K562 (cell line): ENCODE results near the gene ATP2A3. TPM values are rescaled to one million over a fixed set of nuclear protein-coding genes. Genes with fewer than 3 reads are reported as not detected.

Source experiments
- ATF1 ChIP-seq, 2 experiments: fragments of 450-650 bp in 1 of 2; IDR thresholded peaks; 2 replicates each; pipeline ENCODE4 v1.6.1; 2016; ENCODE audit warnings: missing compliant biosample characterization in 1 of 2, missing genetic modification characterization in 1 of 2
- BRD4 ChIP-seq: fragments of 200-600 bp; sonication (generic); IDR thresholded peaks from 2 replicates; pipeline ENCODE4 v1.6.1; 2017; ENCODE audit warnings: inconsistent platforms
- BRD9 ChIP-seq: fragments of 450-650 bp; IDR thresholded peaks from 2 replicates; pipeline ENCODE4 v1.6.1; 2018; ENCODE audit warnings: low read depth; ENCODE audit not compliant: partially characterized antibody
- CBFA2T3 ChIP-seq: fragments of 450-650 bp; IDR thresholded peaks from 2 replicates; pipeline ENCODE4 v1.6.1; 2017
- CTBP1 ChIP-seq: fragments of 450-650 bp; IDR thresholded peaks from 2 replicates; pipeline ENCODE4 v1.6.1; 2016; ENCODE audit warnings: borderline replicate concordance
- FOXK2 ChIP-seq, 2 experiments: fragments of 450-650 bp; IDR thresholded peaks in 1 of 2; conservative IDR thresholded peaks in 1 of 2; 2 replicates each; pipeline ENCODE4 v1.6.1; 2016; ENCODE audit warnings: low read depth in 2 of 2, mild to moderate bottlenecking in 1 of 2
- HDAC1 ChIP-seq, 2 experiments: fragments of 450-650 bp; IDR thresholded peaks; 2 replicates each; pipeline ENCODE4 v1.6.1; 2016 to 2017; ENCODE audit warnings: inconsistent platforms in 1 of 2, mild to moderate bottlenecking in 1 of 2, moderate library complexity in 1 of 2
- JUNB ChIP-seq: fragments of 450-650 bp; formaldehyde crosslinking; conservative IDR thresholded peaks from 2 replicates; pipeline ENCODE4 v1.4.0; 2020; ENCODE audit warnings: mild to moderate bottlenecking
- NEUROD1 ChIP-seq: fragments of 150-350 bp; IDR thresholded peaks from 2 replicates; pipeline ENCODE4 v1.6.1; 2014; ENCODE audit warnings: borderline replicate concordance, low read length, low read depth; ENCODE audit not compliant: partially characterized antibody
- SMARCE1 ChIP-seq: fragments of 450-650 bp; IDR thresholded peaks from 2 replicates; pipeline ENCODE4 v1.7.1; 2016; ENCODE audit warnings: mild to moderate bottlenecking
- SPI1 ChIP-seq: IDR thresholded peaks from 2 replicates; pipeline ENCODE4 v1.6.1; 2011; ENCODE audit warnings: low read depth, low read length, control low read depth, borderline replicate concordance
- TCF3 ChIP-seq: sonication (generic); formaldehyde crosslinking; IDR thresholded peaks from 2 replicates; pipeline ENCODE4 v1.4.0; 2020; ENCODE audit warnings: mild to moderate bottlenecking, missing genetic modification reagents
- ZFX ChIP-seq: sonication (generic); formaldehyde crosslinking; IDR thresholded peaks from 2 replicates; pipeline ENCODE4 v1.8.0; 2022; ENCODE audit warnings: mild to moderate bottlenecking, missing genetic modification reagents, moderate library complexity
- ZNF175 ChIP-seq: fragments of 200-800 bp; sonication (Bioruptor generic); IDR thresholded peaks from 2 replicates; pipeline ENCODE4 v1.6.1; 2016; ENCODE audit warnings: low read depth, mild to moderate bottlenecking, missing genetic modification characterization, missing compliant biosample characterization
- ZNF197 ChIP-seq: fragments of 200-800 bp; sonication (Bioruptor generic); IDR thresholded peaks from 2 replicates; pipeline ENCODE4 v1.6.1; 2016; ENCODE audit warnings: low read depth, missing genetic modification characterization, missing compliant biosample characterization
- polyA plus RNA-seq, 8 experiments: library from polyadenylated mRNA; depleted of rRNA in 4 of 8; stranded (reverse) in 5 of 8; unstranded in 3 of 8; fragments of >200 nt; fragmentation: Nextera tagmentation in 2 of 8; fragmentation: Illumina TruSeq in 1 of 8; extraction: Ambion mirVana in 2 of 8; extraction: Trizol in 1 of 8; gene quantifications; 2 replicates each; pipeline versions ENCODE4 v1.2.1 to v1.2.3, GENCODE V29; 2011 to 2014; ENCODE audit warnings: inconsistent platforms in 1 of 8, missing spikeins in 1 of 8
- total RNA-seq, 7 experiments: library from RNA; depleted of rRNA in 6 of 7; stranded (reverse); fragments of >200 nt in 6 of 7; fragmentation: Illumina TruSeq in 2 of 7; extraction: Trizol in 2 of 7; gene quantifications; 2 replicates each; pipeline versions ENCODE4 v1.2.1 to v1.2.3, GENCODE V29; 2011 to 2021; ENCODE audit warnings: low replicate concordance in 1 of 7
- TF ChIP-seq, protein P1 (sequence below), 2 experiments: fragments of 250-450 bp in 1 of 2; fragments of 450-650 bp in 1 of 2; sonication (Bioruptor Pico) in 1 of 2; IDR thresholded peaks; 2 replicates each; pipeline versions ENCODE4 v1.6.1 to v1.8.0; 2016 to 2021; ENCODE audit warnings: mild to moderate bottlenecking in 2 of 2, moderate library complexity in 2 of 2, missing compliant biosample characterization in 1 of 2, missing genetic modification characterization in 1 of 2
- TF ChIP-seq, protein P2 (sequence below): fragments of 200-800 bp; sonication (Bioruptor generic); IDR thresholded peaks from 2 replicates; pipeline ENCODE4 v1.6.1; 2017; ENCODE audit warnings: missing genetic modification characterization, missing compliant biosample characterization

ATP2A3 gene
- total and polyA plus RNA-seq, 9 of the 15 experiments (the other 6 are each of a cell fraction or from before 2014, with no cell fraction given) = 0.65 to 103 (median 31.3) TPM

DNA sequence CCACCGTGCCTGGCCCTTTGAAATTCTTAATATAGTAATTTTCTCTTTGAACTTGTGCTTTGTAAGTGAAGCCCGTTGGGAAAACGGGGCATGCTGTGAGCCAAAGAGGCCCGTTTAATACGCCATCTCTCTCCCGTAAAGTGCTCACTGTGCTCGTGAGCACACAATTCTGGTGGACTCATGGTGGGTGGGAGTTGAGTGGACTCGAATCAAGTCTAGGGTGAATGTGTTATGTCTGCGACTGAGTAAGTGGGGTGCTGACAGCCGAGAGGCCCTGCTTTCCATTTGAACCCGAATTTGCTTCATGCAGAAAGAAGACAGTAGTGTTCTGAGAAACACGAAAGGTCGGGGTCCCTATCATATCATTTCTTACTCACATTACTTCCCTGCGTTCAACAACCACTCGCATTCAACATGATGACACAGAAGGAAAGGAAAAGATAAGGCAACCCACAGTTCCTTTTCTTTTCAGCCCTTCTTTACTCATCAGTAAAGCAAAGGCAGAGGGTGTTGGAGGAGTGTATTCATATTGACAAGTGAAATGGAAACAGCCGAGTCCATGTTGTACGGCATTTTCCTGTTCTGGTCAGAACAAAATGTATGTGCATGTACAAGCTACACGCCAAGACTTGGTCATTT is 4.8 kb upstream of the ATP2A3 start (continued):
- TF ChIP-seq TCF3 (peak; percentile 64; the same call in 1 of the 2 replicates), HDAC1 (IDR thresholded peaks at IDR 0.05) (peak in 1 of 2 experiments; percentile 61; a peak in 1 of 4 replicates), BRD9 (peak; percentile 86), ZNF197 (CRISPR knock-in tag) (0 out of 2 replicates have a peak, but pooled peaks have one; percentile 54), ZFX (CRISPR knock-in tag) (peak; percentile 14; the same call in 1 of the 2 replicates), ZNF175 (CRISPR knock-in tag) (peak; percentile 40; the same call in 1 of the 2 replicates), ATF1 (CRISPR knock-in tag; IDR thresholded peaks at IDR 0.05) (no peak), ATF1 (tag; IDR thresholded peaks at IDR 0.05) (peak; percentile 44; the same call in 1 of the 2 replicates), CBFA2T3 (peak; percentile 83), BRD4 (peak; percentile 48; the same call in 1 of the 2 replicates), JUNB (CRISPR knock-in tag) (no peak), FOXK2 (conservative IDR thresholded peaks at IDR 0.05 in 1 of 2, IDR thresholded peaks at IDR 0.05 in 1 of 2; ENCODE audit: low read depth in 2 of 2) (peak; percentile 79 to 86), SPI1 (peak; percentile 71; the same call in 1 of the 2 replicates), CTBP1 (peak; percentile 42; the same call in 1 of the 2 replicates), NEUROD1 (peak; percentile 16), SMARCE1 (peak; percentile 79)
- TF ChIP-seq, protein P1, sequence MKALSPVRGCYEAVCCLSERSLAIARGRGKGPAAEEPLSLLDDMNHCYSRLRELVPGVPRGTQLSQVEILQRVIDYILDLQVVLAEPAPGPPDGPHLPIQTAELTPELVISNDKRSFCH (CRISPR knock-in tag; IDR thresholded peaks at IDR 0.05) = no peak
- TF ChIP-seq, protein P1 (tag; IDR thresholded peaks at IDR 0.05) = peak; percentile 70; the same call in 1 of the 2 replicates
- TF ChIP-seq, protein P2, sequence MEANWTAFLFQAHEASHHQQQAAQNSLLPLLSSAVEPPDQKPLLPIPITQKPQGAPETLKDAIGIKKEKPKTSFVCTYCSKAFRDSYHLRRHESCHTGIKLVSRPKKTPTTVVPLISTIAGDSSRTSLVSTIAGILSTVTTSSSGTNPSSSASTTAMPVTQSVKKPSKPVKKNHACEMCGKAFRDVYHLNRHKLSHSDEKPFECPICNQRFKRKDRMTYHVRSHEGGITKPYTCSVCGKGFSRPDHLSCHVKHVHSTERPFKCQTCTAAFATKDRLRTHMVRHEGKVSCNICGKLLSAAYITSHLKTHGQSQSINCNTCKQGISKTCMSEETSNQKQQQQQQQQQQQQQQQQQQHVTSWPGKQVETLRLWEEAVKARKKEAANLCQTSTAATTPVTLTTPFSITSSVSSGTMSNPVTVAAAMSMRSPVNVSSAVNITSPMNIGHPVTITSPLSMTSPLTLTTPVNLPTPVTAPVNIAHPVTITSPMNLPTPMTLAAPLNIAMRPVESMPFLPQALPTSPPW (CRISPR knock-in tag) = peak; percentile 37
